SJCRH30 (cell line): Measurements from ENCODE around the gene ZFP1. TPM values are rescaled to one million over a fixed set of nuclear protein-coding genes. Genes with fewer than 3 reads are reported as not detected.
"Not testable (repeated sequence)": the region's sequence is repeated elsewhere in the genome, so short reads cannot be mapped to it uniquely, and the experiment has no call there.

Experiments used
- DNase-seq, 2 experiments: peaks; one replicate each; pipeline ENCODE4 v3.0.0-alpha.2; 2015 to 2020
- H3K27ac ChIP-seq: fragments of 250-450 bp; sonication (Bioruptor Pico); 2 replicates; pipeline ENCODE4 v1.5.1; 2020; ENCODE audit warnings: mild to moderate bottlenecking, moderate library complexity
- H3K27me3 ChIP-seq: fragments of 250-450 bp; sonication (Bioruptor Pico); 2 replicates; pipeline ENCODE4 v1.5.1; 2020; ENCODE audit warnings: mild to moderate bottlenecking, moderate library complexity
- H3K36me3 ChIP-seq: fragments of 250-450 bp; sonication (Bioruptor Pico); 2 replicates; pipeline ENCODE4 v1.5.1; 2020; ENCODE audit warnings: mild to moderate bottlenecking, moderate library complexity
- H3K4me1 ChIP-seq: fragments of 250-450 bp; sonication (Bioruptor Pico); 2 replicates; pipeline ENCODE4 v1.5.1; 2020; ENCODE audit warnings: mild to moderate bottlenecking, moderate library complexity
- H3K4me3 ChIP-seq: fragments of 250-450 bp; sonication (Bioruptor Pico); 2 replicates; pipeline ENCODE4 v1.5.1; 2020; ENCODE audit warnings: mild to moderate bottlenecking, moderate library complexity
- H3K9me3 ChIP-seq: fragments of 250-450 bp; sonication (Bioruptor Pico); replicated peaks from 2 replicates; pipeline ENCODE4 v1.5.1; 2020; ENCODE audit warnings: mild to moderate bottlenecking, moderate library complexity
- total RNA-seq: library from RNA; depleted of rRNA; stranded (reverse); fragments of >200 nt; shearing (Covaris generic); gene quantifications from 2 replicates; pipeline ENCODE4 v1.2.3, GENCODE V29; 2014

Gene ZFP1
- total RNA-seq, 1 experiment from 2014 or later, result 10.9 TPM

- Histone ChIP-seq H3K4me1 (no peaks in the 10 kb centered on the region), H3K27me3 (no peaks in the 10 kb centered on the region), H3K9me3 (no peaks in the 10 kb centered on the region), H3K36me3 (no peaks in the 10 kb centered on the region), H3K27ac (no peak overlapping the region), H3K4me3 (no peak overlapping the region)
- DNase-seq, result no peak
Measured at GRCh38 chr16:75121949-75122568, 26.3 kb upstream of the ZFP1 start.

GRCh38 chr16:75122609-75123008 is 25.7 kb upstream of the ZFP1 start:
- DNase-seq, result no peak
- Histone ChIP-seq H3K4me3 (no peak overlapping the region), H3K9me3 (no peaks in the 10 kb centered on the region), H3K27me3 (no peaks in the 10 kb centered on the region), H3K27ac (no peak overlapping the region), H3K4me1 (no peaks in the 10 kb centered on the region), H3K36me3 (no peaks in the 10 kb centered on the region)

GRCh38 chr16:75127713-75128415 is 20.5 kb upstream of the ZFP1 start:
- H3K27me3 ChIP-seq, result no peaks in the 10 kb centered on the region
- DNase-seq, result no peak
- no peaks in the 10 kb centered on the region for H3K36me3 ChIP-seq
- no peak overlapping the region for H3K27ac ChIP-seq
- no peak overlapping the region for H3K4me3 ChIP-seq
- no peaks in the 10 kb centered on the region for H3K4me1 ChIP-seq
- H3K9me3 ChIP-seq, result no peaks in the 10 kb centered on the region

DNA sequence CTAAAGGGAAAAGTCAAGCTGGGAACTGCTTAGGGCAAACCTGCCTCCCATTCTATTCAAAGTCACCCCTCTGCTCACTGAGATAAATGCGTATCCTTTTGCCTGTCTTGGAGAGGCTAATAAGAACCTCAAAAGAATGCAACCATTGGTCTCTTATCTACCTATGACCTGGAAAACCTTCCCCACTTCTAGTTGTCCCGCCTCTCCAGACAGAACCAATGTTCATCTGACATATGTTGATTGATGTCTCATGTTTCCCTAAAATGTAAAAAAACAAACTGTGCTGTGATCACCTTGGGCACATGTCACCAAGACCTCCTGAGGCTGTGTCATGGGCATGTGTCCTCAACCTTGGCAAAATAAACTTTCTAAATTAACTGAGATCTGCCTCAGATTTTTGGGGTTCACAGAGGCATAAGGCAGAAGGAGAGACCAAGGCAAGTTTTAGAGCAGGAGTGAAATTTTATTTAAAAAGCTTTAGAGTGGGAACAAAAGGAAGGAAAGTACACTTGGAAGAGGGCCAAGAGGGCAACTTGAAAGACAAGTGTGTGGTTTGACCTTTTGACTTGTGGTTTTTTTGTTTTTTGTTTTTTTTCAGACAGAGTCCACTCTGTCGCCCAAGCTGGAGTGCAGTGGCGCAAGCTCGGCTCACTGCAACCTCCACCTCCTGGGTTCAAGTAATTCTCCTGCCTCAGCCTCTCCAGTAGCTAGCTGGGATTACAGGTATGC is 18.7 kb upstream of the ZFP1 start:
- not testable (repeated sequence) for DNase-seq, H3K27ac ChIP-seq, H3K36me3 ChIP-seq, H3K4me1 ChIP-seq, H3K9me3 ChIP-seq, H3K4me3 ChIP-seq, H3K27me3 ChIP-seq

- Histone ChIP-seq H3K4me1 (no peaks in the 10 kb centered on the region), H3K4me3 (no peak overlapping the region), H3K27ac (no peak overlapping the region), H3K36me3 (no peaks in the 10 kb centered on the region), H3K9me3 (no peaks in the 10 kb centered on the region), H3K27me3 (no peaks in the 10 kb centered on the region)
- no peak for DNase-seq
Measured at GRCh38 chr16:75130150-75130771, 18.1 kb upstream of the ZFP1 start.

GRCh38 chr16:75131081-75131480 is 17.2 kb upstream of the ZFP1 start:
- Histone ChIP-seq H3K27ac (no peak overlapping the region), H3K9me3 (no peaks in the 10 kb centered on the region), H3K27me3 (no peaks in the 10 kb centered on the region), H3K4me1 (no peaks in the 10 kb centered on the region), H3K36me3 (no peaks in the 10 kb centered on the region), H3K4me3 (no peak overlapping the region)
- DNase-seq, result no peak

DNA sequence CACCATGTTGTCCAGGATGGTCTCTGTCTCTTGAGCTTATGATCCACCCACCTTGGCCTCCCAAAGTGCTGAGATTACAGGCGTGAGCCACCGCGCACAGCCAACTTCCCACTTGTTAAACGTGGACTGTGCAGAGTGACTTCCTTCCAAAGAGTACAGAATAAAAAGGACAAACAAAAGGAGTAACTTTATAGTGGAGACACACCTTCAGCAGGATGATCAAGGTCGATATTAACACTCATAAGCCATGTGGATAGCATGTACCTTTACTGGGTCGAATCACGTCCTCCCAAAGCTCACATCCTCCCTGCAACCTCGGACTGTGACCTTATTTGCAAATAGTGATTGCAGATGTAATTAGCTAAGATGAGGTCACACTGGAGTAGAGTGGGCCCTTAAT is 10.1 kb upstream of the ZFP1 start:
- no peaks in the 10 kb centered on the region for H3K9me3 ChIP-seq
- no peak overlapping the region for H3K27ac ChIP-seq
- no peak overlapping the region for H3K4me3 ChIP-seq
- H3K36me3 ChIP-seq, result no peaks in the 10 kb centered on the region
- no peaks in the 10 kb centered on the region for H3K27me3 ChIP-seq
- H3K4me1 ChIP-seq, result no peaks in the 10 kb centered on the region
- no peak for DNase-seq

DNA sequence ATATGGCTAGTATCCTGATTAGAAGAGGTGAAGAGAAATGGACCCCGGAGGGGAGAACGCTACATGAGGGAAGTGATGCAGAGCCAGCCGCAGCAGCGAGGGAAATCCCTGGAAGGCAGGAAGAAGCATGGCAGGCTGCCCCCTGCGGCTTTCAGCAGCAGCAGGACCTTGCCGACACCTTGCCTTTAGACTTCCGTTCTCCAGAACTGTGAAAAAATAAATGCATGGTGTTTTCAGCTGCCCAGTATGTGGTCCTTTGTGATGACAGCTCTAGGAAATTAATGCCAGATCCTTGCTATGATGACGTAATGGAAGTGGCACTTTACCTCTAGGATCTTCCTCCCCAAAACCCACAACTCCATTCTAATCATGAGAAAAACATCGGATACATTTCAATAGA is 9.7 kb upstream of the ZFP1 start:
- Histone ChIP-seq H3K9me3 (no peaks in the 10 kb centered on the region), H3K4me1 (no peaks in the 10 kb centered on the region), H3K36me3 (no peaks in the 10 kb centered on the region), H3K27me3 (no peaks in the 10 kb centered on the region), H3K4me3 (no peak overlapping the region), H3K27ac (no peak overlapping the region)
- peak; percentile 47 to 66 for DNase-seq

DNA sequence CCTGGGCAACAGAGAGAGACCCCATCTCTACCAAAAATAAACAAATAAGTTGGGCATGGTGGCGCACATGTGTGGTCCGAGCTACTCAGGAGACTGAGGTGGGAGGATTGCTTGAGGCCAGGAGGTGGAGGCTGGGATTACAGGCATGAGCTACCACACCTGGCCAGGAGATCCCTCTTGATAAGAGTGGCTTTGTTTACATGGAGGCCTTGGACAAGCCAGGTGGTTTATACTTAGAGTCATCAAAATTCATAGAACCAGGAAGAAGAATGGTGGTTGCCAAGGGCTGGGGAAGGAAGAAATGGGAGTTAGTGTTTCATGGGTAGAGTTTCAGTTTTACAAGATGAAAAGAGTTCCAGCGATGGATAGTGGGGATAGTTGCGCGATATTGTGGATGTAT is 8.8 kb upstream of the ZFP1 start:
- H3K27me3 ChIP-seq, result no peaks in the 10 kb centered on the region
- H3K9me3 ChIP-seq, result no peaks in the 10 kb centered on the region
- no peaks in the 10 kb centered on the region for H3K4me1 ChIP-seq
- no peak for DNase-seq
- no peak overlapping the region for H3K4me3 ChIP-seq
- no peak overlapping the region for H3K27ac ChIP-seq
- H3K36me3 ChIP-seq, result no peaks in the 10 kb centered on the region

DNA sequence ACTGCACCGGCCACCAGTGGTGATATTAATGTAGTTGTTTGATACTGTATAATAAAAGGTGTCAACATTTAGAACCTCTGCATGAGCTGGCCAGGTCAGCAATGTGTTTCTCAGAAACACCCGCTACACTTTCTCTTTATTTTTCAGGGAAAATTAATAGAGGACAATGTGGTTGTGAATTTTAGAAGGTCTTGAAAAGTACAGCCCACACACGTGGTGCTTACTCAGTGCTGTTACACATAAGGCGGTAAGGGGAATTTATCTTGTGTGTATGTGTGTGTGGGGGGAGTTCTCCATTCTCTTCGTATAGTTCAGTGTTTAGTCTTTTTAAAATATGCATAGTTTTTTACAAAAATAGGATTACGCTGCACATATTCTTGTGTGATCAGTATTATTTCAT is 4.4 kb upstream of the ZFP1 start:
- Histone ChIP-seq H3K4me3 (no peak overlapping the region), H3K27me3 (no peaks in the 10 kb centered on the region), H3K27ac (no peak overlapping the region), H3K36me3 (no peaks in the 10 kb centered on the region), H3K4me1 (no peaks in the 10 kb centered on the region), H3K9me3 (no peaks in the 10 kb centered on the region)
- DNase-seq, result no peak

DNA sequence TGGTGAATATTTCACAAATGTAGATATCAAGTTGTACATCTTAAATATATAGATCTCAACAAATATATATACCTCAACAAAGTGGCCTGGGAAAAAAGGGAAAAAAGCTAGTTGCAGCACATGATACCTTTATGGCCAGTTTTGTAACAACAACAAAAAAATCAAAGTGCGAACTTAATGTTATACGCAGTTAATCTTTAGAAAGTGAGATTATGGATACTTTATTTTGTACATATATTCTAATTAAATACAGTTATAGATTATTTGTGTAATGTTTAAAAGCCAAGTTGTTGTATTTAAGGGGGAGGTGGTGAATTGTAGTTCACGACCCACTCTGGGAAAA is 385 bp upstream of the ZFP1 start:
- H3K27me3 ChIP-seq, result no peaks in the 10 kb centered on the region
- no peaks in the 10 kb centered on the region for H3K36me3 ChIP-seq
- H3K27ac ChIP-seq, result no peak overlapping the region
- H3K9me3 ChIP-seq, result no peaks in the 10 kb centered on the region
- H3K4me1 ChIP-seq, result no peaks in the 10 kb centered on the region
- H3K4me3 ChIP-seq, result peak overlapping the region; percentile 98
- DNase-seq, result no peak

DNA sequence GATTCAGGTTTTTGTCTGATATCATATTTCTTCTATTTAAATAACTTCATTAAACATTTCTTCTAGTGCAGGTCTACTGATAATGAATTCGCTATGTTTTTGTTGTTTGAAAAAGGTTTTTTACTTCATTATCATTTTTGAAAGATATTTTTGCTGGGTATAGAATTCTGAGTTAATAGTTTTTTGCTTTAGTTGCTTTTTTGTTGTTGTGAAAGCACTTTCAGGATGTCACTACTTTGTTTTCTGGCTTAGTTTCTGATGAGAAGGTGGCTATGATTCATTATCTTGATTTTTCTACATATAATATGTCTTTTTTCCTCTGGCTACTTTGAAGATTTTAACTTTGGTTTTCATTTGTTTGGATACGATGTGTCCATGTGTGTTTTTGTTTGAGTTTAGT is 3.5 kb downstream of the ZFP1 start:
- Histone ChIP-seq H3K36me3 (peaks cover 5% of the 10 kb centered on the region; the same call in 1 of the 2 replicates), H3K27ac (no peak overlapping the region), H3K9me3 (no peaks in the 10 kb centered on the region), H3K27me3 (no peaks in the 10 kb centered on the region), H3K4me3 (no peak overlapping the region), H3K4me1 (no peaks in the 10 kb centered on the region)
- DNase-seq, result no peak

DNA sequence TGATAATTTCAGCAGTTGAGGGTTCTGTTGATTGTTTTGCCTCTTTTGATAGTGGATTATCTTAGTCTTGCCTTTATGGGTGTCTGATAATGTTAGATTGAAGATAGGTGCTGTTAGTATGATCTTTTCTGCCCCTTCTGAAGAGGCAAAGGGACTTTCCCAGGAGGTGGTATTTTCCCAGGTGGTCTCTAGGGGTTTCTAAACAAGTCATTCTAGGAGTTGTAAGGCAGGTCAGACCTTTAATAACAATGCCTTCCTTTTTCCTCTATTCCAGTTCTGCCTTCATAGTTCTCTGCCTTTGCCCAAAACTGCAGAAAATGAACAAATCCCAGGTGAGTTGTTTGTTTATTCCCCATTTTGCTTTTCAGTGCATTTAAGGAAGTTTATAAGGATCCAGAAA is 4.3 kb downstream of the ZFP1 start:
- H3K4me3 ChIP-seq, result no peak overlapping the region
- peaks cover 5% of the 10 kb centered on the region; the same call in 1 of the 2 replicates for H3K36me3 ChIP-seq
- H3K27me3 ChIP-seq, result no peaks in the 10 kb centered on the region
- DNase-seq, result no peak
- H3K27ac ChIP-seq, result no peak overlapping the region
- no peaks in the 10 kb centered on the region for H3K4me1 ChIP-seq
- no peaks in the 10 kb centered on the region for H3K9me3 ChIP-seq

- no peak overlapping the region for H3K4me3 ChIP-seq
- no peaks in the 10 kb centered on the region for H3K9me3 ChIP-seq
- H3K27ac ChIP-seq, result no peak overlapping the region
- H3K36me3 ChIP-seq, result peaks cover 6% of the 10 kb centered on the region
- no peaks in the 10 kb centered on the region for H3K4me1 ChIP-seq
- no peak for DNase-seq
- no peaks in the 10 kb centered on the region for H3K27me3 ChIP-seq
Measured at GRCh38 chr16:75160386-75160785, 12.1 kb downstream of the ZFP1 start.

- H3K4me3 ChIP-seq, result no peak overlapping the region
- no peaks in the 10 kb centered on the region for H3K4me1 ChIP-seq
- peaks cover 8% of the 10 kb centered on the region for H3K9me3 ChIP-seq
- no peaks in the 10 kb centered on the region for H3K27me3 ChIP-seq
- no peak for DNase-seq
- H3K36me3 ChIP-seq, result peaks cover 25% of the 10 kb centered on the region; the same call in 1 of the 2 replicates
- no peak overlapping the region for H3K27ac ChIP-seq
Measured at GRCh38 chr16:75169899-75170405, 21.6 kb downstream of the ZFP1 start.
